Bone marrow (tissue), 2 donors: ENCODE measurements around the gene ZNF593OS.
A peak's percentile ranks its signal among the peaks of the same experiment; 100 is the strongest.

Source experiments
- DNase-seq, 2 donors: peaks; one replicate each; lab custom pipeline; 2025; lab: John Stamatoyannopoulos, UW

The ZNF593OS gene

DNA sequence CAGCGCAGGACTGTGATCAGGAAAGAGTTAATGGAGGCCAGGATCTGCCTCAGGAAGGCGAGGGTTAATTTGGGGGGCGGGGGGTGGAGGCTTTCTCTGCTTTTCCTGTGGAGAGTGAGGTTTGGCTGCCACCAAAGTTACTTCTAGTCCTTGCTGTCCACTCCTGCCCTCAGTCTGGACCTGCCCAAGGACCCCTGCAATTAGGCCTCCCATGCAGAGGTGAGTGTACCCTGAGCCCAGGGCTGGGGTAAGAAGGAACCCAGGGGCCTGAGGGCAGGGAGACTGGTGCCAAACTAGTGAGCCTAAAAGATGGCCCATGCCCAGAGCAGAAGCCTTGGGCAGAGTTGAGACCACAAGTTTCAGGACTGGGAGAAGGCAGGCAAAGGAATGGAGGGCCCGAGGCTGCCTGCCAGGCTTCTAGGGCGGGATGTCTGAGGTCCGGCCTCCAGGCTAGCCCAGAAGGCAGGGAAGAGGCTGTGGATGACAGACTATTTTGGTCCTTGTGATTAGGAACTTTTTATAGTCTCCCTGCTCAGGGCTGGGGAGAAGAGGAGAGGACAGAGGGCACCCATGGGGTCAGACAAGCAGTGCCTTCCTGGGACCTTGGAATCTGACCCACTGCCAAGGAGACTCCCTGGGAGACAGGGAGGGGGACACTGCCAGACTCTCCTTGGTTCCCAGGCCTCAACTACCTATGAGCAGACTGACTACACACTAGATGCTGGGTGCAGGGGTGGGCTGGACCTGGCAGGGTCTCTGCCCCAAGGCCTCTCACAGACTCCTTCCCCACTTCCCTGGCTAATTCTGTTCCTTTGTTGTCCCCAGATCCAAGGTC lies 12.5 kb downstream of the ZNF593OS start, which contains the start of gene FAM110D:
TSS of gene FAM110D (plus strand) at position 172 of the 835 bp plus-strand sequence. CDS start 2,213 bp downstream, outside the sequence.
- DNase-seq, result no peak

- DNase-seq, result no peak
Observed at GRCh38 chr1:26158271-26158907, 13.2 kb downstream of the ZNF593OS start.

- DNase-seq, result no peak
Observed at GRCh38 chr1:26156285-26157038, 15.2 kb downstream of the ZNF593OS start.

GRCh38 chr1:26155370-26156284 lies 16.0 kb downstream of the ZNF593OS start:
- no peak for DNase-seq

DNA sequence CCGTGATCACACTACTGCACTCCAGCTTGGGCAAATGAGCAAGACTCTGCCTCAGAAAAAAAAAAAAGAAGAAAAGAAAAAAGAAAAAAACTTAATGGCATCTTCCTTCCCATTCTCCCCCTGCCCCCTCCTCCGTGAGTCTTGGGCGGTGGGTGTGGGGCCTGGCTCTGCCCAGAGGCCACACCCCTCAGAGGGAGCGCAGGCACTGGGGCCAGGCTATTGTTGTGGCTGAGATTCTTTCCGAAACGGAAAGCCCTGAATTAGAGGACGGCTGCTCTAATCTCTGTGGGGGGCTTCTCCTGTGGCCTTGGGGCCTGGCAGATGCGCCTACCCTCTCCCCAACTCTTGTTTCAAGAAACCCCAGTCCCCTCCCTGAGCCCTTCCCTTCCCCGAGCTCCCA lies 16.9 kb downstream of the ZNF593OS start:
- DNase-seq, result no peak

DNA sequence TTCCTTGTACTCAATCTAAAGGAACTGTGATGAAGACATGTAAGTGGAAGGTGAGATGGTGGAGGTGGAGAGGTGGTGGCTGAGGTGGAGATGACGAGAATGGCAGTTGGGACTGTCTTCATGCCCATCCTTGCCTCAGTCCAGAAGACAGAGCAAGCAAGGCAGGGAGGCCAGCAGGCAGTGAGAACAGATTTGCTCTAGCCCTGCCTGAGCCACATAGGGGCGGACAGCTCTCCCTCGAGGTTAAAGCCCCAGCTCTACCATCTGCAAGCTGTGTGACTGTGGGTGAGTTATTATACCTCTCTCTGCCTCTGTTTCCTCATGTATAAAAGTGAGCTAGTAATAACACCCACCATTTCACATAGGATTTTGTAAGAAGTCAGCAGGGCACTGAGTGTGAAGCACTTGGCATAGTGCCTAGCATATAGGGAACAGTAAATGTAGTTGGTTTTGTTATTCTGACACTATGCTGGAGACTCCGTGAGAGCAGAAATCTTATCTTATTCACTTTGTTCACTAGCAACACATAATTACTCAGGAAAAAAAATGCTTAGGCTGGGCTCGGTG lies 17.6 kb downstream of the ZNF593OS start:
- DNase-seq, result no peak

DNA sequence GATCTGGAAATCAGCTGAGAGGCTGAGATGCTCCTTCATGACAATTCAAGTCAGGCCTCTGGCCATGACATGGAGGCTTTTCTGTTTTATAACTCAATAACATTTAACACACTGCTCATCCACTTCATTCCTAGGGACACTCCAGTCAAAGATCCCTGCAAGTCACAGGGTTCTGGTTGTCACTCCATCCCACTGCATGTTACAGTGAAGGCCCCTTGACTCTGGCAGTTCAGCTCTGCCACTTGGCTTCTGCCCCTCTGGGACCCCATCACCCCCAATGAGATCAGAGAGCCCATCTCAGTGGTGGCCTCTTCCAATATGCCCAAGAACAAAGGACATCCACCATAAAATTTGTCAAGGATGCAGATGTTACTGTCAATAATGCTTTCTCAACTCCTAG lies 22.7 kb downstream of the ZNF593OS start:
- DNase-seq, result no peak

DNA sequence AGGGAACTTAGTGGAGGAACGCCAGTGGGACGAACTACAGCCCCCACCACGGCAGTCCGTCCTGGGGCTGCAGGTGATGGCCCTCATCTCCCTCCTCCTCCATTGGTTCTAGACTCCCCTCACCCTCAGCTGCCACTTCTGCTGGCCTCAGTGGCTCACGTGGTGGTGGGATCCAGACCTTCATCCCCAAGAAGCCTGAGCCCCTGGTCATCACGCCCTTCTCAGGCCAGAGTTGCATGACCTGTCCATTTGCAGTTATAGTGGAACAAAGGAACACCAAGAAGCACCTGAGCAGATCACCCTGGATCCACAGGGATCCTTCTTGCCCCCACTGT lies 25.7 kb downstream of the ZNF593OS start:
- no peak for DNase-seq

- DNase-seq, result peak; percentile 17 to 74
Observed at GRCh38 chr1:26145041-26145959, 26.3 kb downstream of the ZNF593OS start.

DNA sequence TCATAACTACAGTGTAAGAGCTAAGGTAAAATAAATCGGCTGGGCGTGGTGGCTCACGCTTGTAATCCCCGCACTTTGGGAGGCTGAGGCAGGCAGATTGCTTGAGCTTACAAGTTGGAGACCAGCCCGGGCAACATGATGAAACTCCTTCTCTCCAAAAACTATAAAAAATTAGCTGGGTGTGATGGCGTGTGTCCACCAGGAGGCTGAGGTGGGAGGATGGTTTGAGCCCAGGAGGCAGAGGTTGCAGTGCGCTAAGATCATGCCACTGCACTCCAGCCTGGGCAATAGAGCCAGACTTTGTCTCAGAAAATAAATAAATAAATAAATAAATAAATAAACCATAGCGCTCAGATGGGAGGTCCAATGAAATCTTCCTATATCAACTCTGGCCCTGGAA lies 29.5 kb downstream of the ZNF593OS start:
- no peak for DNase-seq

DNA sequence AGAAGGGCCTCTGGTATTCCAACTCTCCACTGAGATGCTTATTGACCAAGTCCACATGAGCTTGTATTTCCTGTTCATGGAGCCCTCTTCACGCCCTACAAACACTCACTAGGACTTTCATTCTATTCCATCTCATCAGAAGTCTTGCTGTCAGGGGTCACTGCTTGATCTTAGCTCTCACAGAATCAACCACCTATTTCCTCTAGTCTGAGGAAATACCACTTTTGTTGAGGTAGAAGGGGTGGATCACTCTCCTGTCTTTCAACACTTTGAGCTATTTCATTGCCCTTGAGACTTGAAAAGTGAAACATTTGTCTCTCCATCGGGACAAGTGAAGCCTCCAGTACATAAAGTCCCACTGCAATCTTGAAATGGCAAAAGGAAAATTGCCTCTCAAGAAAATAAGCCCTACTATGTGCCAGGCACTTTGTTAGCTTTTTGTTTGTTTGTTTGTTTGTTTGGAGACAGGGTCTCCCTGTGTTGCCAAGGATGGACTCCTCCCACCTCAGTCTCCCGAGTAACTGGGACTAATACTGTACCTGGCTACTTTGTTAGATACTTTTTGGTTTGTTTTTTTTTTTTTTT lies 32.6 kb downstream of the ZNF593OS start:
- no peak for DNase-seq

DNA sequence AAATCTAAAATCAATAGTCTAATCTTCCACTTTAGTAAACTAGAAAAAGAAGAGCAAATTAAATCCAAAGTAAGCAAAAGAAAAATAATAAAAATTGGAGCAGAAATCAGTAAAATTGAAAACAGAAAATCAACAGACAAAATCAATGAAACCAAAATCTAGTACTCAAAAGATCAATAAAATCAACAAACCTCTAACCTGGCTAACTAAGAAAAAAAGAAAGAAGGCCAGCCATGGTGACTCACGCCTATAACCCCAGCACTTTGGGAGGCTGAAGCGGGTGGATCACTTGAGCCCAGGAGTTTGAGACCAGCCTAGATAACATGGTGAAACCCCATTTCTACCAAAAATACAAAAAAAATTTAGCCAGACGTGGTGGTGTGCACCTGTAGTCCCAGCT lies 37.2 kb downstream of the ZNF593OS start:
- DNase-seq, result no peak

DNA sequence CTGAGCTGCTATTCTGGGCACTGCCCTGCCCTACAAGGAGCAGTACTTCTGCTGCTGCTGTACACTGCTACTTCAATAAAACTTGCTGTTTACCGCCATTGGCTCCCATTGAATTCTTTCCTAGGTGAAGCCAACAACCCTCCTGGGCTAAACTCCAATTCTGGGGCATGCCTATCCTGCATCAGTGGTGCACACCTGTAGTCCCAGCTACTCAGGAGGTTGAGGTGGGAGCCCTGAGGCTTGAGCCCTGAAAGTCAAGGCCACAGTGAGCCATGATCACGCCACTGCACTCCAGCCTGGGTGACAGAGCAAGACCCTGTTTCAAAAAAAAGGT lies 38.8 kb downstream of the ZNF593OS start:
- no peak for DNase-seq

- DNase-seq, result no peak
Observed at GRCh38 chr1:26132128-26132833, 39.4 kb downstream of the ZNF593OS start.

- no peak for DNase-seq
Observed at GRCh38 chr1:26130695-26131094, 40.9 kb downstream of the ZNF593OS start.

- DNase-seq, result no peak
Observed at GRCh38 chr1:26129778-26130177, 41.9 kb downstream of the ZNF593OS start.

DNA sequence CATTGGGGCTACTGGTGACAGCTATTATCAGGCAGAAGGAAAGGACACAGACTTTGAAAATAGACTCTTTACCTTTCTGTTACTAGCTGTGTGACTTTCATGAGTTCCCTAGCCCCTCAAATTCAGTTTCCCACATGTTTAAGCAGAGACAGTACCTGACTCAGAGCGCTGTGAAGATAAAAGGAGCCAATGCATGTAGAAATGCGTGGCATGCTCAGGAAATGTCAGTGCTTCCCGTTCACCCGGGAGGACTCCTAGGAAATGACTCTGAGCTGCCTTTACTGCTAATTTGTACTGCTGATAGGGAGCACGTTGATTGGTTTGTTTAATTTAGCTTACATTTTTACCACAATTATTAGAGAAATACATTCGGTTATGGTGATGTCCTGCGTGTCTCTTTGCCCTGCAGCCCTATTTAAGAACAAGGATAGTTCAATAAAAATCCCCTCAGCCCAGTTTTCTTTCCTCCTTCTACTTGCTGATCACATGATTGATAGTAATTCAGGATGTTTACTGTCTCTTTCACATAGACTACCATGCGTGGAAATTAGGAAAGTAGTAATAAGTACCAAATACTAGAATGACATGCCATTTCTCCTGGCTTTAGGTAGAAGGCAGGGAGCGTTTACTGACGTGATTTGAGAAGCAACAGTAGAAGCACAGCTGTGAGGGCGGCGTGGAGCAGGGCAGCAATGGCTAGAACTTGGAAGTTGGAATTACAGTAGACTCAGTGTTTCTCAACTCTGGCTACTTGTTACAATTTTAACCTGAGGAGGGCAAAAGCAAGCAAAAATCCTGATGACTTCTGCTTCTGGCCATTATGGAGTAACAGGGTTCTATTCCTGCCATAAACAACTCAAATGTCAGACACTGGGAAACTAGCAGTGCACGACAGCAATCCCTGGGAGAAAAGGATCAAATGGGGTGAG lies 44.1 kb downstream of the ZNF593OS start:
- DNase-seq, result no peak
